IMR-90 (cell line): ENCODE data around the gene FANK1. TPM values are rescaled to one million over a fixed set of nuclear protein-coding genes. Genes with fewer than 3 reads are reported as not detected.

Experiments used
- ATAC-seq: fragments of 200-7000 bp; cut with Tn5 transposase; 2 replicates; pipeline ENCODE4 v1.9.1; 2020; ENCODE audit warnings: low read depth, mild to moderate bottlenecking, moderate library complexity
- BruUV-seq: library from RNA; stranded (reverse); fragments of 400-500 nt; replicated peaks from 2 replicates; lab custom pipeline; 2021; lab: Mats Ljungman, UMichigan
- CTCF ChIA-PET: fragments of 300-600 bp; formaldehyde crosslinking; extraction: SDS; loops from one replicate; lab custom pipeline; 2021; ENCODE audit warnings: antibody characterized with exemption; lab: Yijun Ruan, JAX
- POLR2A ChIA-PET: fragments of 300-600 bp; sonication (Branson Sonifier 250); formaldehyde crosslinking; loops from one replicate; lab custom pipeline; 2022; ENCODE audit warnings: antibody characterized with exemption; ENCODE audit not compliant: unreplicated experiment; lab: Charles Lee
- DNase-seq: peaks from one replicate; pipeline ENCODE4 v3.0.0; 2013
- H2AFZ ChIP-seq: replicated peaks from 2 replicates; pipeline ENCODE3; 2013; ENCODE audit warnings: low read length, mild to moderate bottlenecking; ENCODE audit not compliant: poor library complexity
- H2AK5ac ChIP-seq: 2 replicates; pipeline ENCODE4 v1.6.1; 2013; ENCODE audit warnings: low read depth, low read length, inconsistent platforms
- H2AK9ac ChIP-seq: replicated peaks from 2 replicates; pipeline ENCODE3; 2013; ENCODE audit warnings: mild to moderate bottlenecking, low read depth, low read length, moderate library complexity; ENCODE audit not compliant: poor library complexity
- H2BK120ac ChIP-seq: 2 replicates; pipeline ENCODE4 v1.6.1; 2013; ENCODE audit warnings: low read depth, low read length, inconsistent platforms
- H2BK15ac ChIP-seq: 3 replicates; pipeline ENCODE4 v1.6.1; 2013; ENCODE audit warnings: low read depth, low read length, inconsistent platforms
- H2BK20ac ChIP-seq: 2 replicates; pipeline ENCODE4 v1.6.1; 2013; ENCODE audit warnings: low read depth, mild to moderate bottlenecking, inconsistent platforms, low read length, moderate library complexity
- H2BK5ac ChIP-seq: 2 replicates; pipeline ENCODE4 v1.6.1; 2013; ENCODE audit warnings: mild to moderate bottlenecking, low read depth, low read length, inconsistent platforms; ENCODE audit not compliant: poor library complexity, severe bottlenecking
- H3K14ac ChIP-seq: replicated peaks from 2 replicates; pipeline ENCODE4 v1.6.1; 2013; ENCODE audit warnings: low read depth, low read length, inconsistent platforms
- H3K18ac ChIP-seq: 2 replicates; pipeline ENCODE4 v1.6.1; 2013; ENCODE audit warnings: low read depth, low read length, control low read depth
- H3K23ac ChIP-seq: 2 replicates; pipeline ENCODE4 v1.6.1; 2013; ENCODE audit warnings: low read depth, low read length, inconsistent platforms
- H3K27ac ChIP-seq: 2 replicates; pipeline ENCODE4 v1.5.1; 2013; ENCODE audit warnings: mild to moderate bottlenecking, control low read depth, low read length; ENCODE audit not compliant: insufficient read depth
- H3K27me3 ChIP-seq: 2 replicates; pipeline ENCODE4 v1.6.1; 2013; ENCODE audit warnings: low read length; ENCODE audit not compliant: control insufficient read depth, insufficient read depth
- H3K36me3 ChIP-seq: 2 replicates; pipeline ENCODE4 v1.6.1; 2013; ENCODE audit warnings: low read length, mixed read lengths; ENCODE audit not compliant: control insufficient read depth, insufficient read depth
- H3K4ac ChIP-seq: 2 replicates; pipeline ENCODE4 v1.6.1; 2013; ENCODE audit warnings: low read depth, low read length, inconsistent platforms
- H3K4me1 ChIP-seq: 2 replicates; pipeline ENCODE4 v1.6.1; 2013; ENCODE audit warnings: low read length, mixed read lengths; ENCODE audit not compliant: control insufficient read depth, insufficient read depth
- H3K4me2 ChIP-seq: 2 replicates; pipeline ENCODE4 v1.6.1; 2013; ENCODE audit warnings: low read depth, mild to moderate bottlenecking, control low read depth, low read length, moderate library complexity
- H3K4me3 ChIP-seq: 2 replicates; pipeline ENCODE4 v1.5.1; 2013; ENCODE audit warnings: low read depth, mild to moderate bottlenecking, control low read depth, low read length, moderate library complexity; ENCODE audit not compliant: insufficient read depth
- H3K56ac ChIP-seq: 2 replicates; pipeline ENCODE4 v1.6.1; 2013; ENCODE audit warnings: low read length, inconsistent platforms; ENCODE audit not compliant: insufficient read depth; ENCODE audit errors: extremely low read depth
- H3K79me1 ChIP-seq, 2 experiments: 2 replicates each; pipeline ENCODE4 v1.6.1; 2013; ENCODE audit warnings: low read length in 2 of 2, inconsistent platforms in 1 of 2, low read depth in 1 of 2
- H3K9ac ChIP-seq: 2 replicates; pipeline ENCODE4 v1.6.1; 2013; ENCODE audit warnings: low read depth, low read length, control low read depth
- H3K9me1 ChIP-seq: 2 replicates; pipeline ENCODE4 v1.6.1; 2013; ENCODE audit warnings: low read length, inconsistent platforms; ENCODE audit not compliant: insufficient read depth
- H3K9me3 ChIP-seq: 2 replicates; pipeline ENCODE4 v1.6.1; 2013; ENCODE audit warnings: low read length; ENCODE audit not compliant: control insufficient read depth, insufficient read depth
- H4K20me1 ChIP-seq: 2 replicates; pipeline ENCODE4 v1.6.1; 2013; ENCODE audit warnings: low read length, inconsistent platforms; ENCODE audit not compliant: insufficient read depth
- H4K5ac ChIP-seq: 2 replicates; pipeline ENCODE4 v1.6.1; 2013; ENCODE audit warnings: mild to moderate bottlenecking, low read depth, low read length, control low read depth
- H4K8ac ChIP-seq, 2 experiments: 2 replicates each; pipeline ENCODE4 v1.6.1; 2013; ENCODE audit warnings: low read depth in 2 of 2, low read length in 2 of 2, control low read depth in 1 of 2, inconsistent platforms in 1 of 2
- H4K91ac ChIP-seq: 2 replicates; pipeline ENCODE4 v1.6.1; 2013; ENCODE audit warnings: low read depth, low read length, inconsistent platforms; ENCODE audit not compliant: insufficient read depth
- BHLHE40 ChIP-seq: fragments of 150-350 bp; IDR thresholded peaks from 2 replicates; pipeline ENCODE4 v1.6.1; 2016; ENCODE audit warnings: mild to moderate bottlenecking, low read depth, low read length
- CEBPB ChIP-seq: IDR thresholded peaks from 2 replicates; pipeline ENCODE4 v1.6.1; 2012; ENCODE audit warnings: low read depth, low read length, improper control_type of control experiment
- MXI1 ChIP-seq: IDR thresholded peaks from 2 replicates; pipeline ENCODE4 v1.6.1; 2012; ENCODE audit warnings: low read depth, mild to moderate bottlenecking, low read length, moderate library complexity, borderline replicate concordance
- NFE2L2 ChIP-seq: fragments of 150-350 bp; IDR thresholded peaks from 2 replicates; pipeline ENCODE4 v1.6.1; 2016; ENCODE audit warnings: low read depth, mild to moderate bottlenecking, low read length
- RCOR1 ChIP-seq: IDR thresholded peaks from 2 replicates; pipeline ENCODE4 v1.6.1; 2012; ENCODE audit warnings: mild to moderate bottlenecking, low read length, improper control_type of control experiment; ENCODE audit not compliant: insufficient replicate concordance
- SMC3 ChIP-seq: fragments of 150-350 bp; IDR thresholded peaks from 2 replicates; pipeline ENCODE4 v1.6.1; 2016; ENCODE audit warnings: low read depth, mild to moderate bottlenecking, antibody characterized with exemption, low read length, moderate library complexity
- WGBS, 2 experiments: methylation state at CpG; one replicate each; pipeline versions ENCODE4 v1.1.5 to v1.1.7; 2013; ENCODE audit warnings: missing lambda C conversion rate in 2 of 2; ENCODE audit not compliant: insufficient read length in 1 of 2; ENCODE audit errors: extremely low coverage in 2 of 2; 5-methylcytosine and 5-hydroxymethylcytosine counted together
- dilution Hi-C: fragments of 300-500 bp; cut with HindIII; formaldehyde crosslinking; loops from one replicate; pipeline ENCODE4 v1.14.3; 2018; ENCODE audit warnings: low sequenced_read_pairs; ENCODE audit not compliant: unreplicated experiment
- in situ Hi-C: fragments of 300-500 bp; cut with MboI; formaldehyde crosslinking; loops from 3 replicates; pipeline ENCODE4 v1.14.3; 2019; ENCODE audit warnings: low sequenced_read_pairs, inconsistent platforms, mixed read lengths
- intact Hi-C: fragments of 100-400 bp; cut with micrococcal nuclease; formaldehyde crosslinking; loops from 2 replicates; pipeline ENCODE4 v1.10.0; 2022
- polyA plus RNA-seq, 3 experiments: library from polyadenylated mRNA; depleted of rRNA; stranded (reverse); fragments of >200 nt; gene quantifications; 2 replicates each; pipeline ENCODE4 v1.2.3, GENCODE V29; 2012; ENCODE audit warnings: low replicate concordance in 1 of 3
- total RNA-seq: library from RNA; depleted of rRNA; stranded (reverse); fragments of >200 nt; gene quantifications from 2 replicates; pipeline ENCODE4 v1.2.3, GENCODE V29; 2012
- TF ChIP-seq, protein P1 (sequence below): conservative IDR thresholded peaks from 2 replicates; pipeline ENCODE4 v1.5.1; 2012; ENCODE audit warnings: mild to moderate bottlenecking, low read depth, low read length, improper control_type of control experiment

FANK1 gene
- total and polyA plus RNA-seq, 2 of the 4 experiments (the other 2 are of a cell fraction) = 0.90 to 2.2 TPM

DNA sequence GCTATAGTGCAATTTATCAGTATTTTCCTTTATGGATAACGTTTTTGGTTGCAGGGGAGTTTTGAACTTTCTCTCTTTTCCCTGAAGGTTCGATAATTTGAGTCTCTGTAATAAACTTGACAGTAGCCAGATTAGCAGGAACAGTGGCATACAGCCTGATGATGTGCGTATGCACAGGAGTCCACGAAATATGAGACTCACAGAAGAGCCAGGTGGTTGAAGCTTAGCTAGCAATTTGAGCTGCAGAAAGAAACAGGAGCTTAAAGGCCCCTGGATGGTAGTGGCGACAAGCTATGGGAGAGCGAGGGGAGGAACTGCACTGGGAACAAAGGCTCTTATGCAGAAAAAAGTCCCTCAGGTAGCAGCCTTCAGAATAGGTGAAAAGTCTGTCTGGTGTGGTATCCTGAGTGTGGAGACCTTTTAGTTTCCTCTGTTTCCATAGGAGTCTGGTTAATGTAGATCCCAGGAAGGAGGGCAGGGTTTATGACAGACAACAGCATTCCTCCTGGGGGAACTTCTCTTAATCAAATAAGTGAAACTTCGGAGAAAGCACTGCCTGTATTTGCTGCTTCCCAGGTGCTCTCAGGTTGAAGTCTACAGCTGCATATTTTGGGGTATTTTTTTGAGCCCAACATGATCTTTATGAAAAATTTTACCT lies 32.7 kb downstream of the FANK1 start:
- dilution Hi-C loops = no loop called here
- no peaks in the 10 kb centered on the region for H3K9me1 ChIP-seq
- H2BK120ac ChIP-seq = no peak overlapping the region
- H2BK15ac ChIP-seq = no peak overlapping the region
- POLR2A ChIA-PET = no interaction called here
- ATAC-seq (no peak), DNase-seq (no peak)
- H2AK9ac ChIP-seq = no peak overlapping the region
- no peaks in the 10 kb centered on the region for H3K36me3 ChIP-seq
- no peaks in the 10 kb centered on the region for H3K4me1 ChIP-seq
- in situ Hi-C loops = loop anchor here (25.0 kb wide), 1 partner anchor 808 kb away; no protein-coding TSS in a partner anchor
- no peak overlapping the region for H3K56ac ChIP-seq
- H3K4me3 ChIP-seq = no peak overlapping the region
- H3K14ac ChIP-seq = no peak overlapping the region
- CTCF ChIA-PET = no interaction called here
- no TSS peak for BruUV-seq
- no peak overlapping the region for H3K9ac ChIP-seq
- H3K23ac ChIP-seq = no peak overlapping the region
- H3K27ac ChIP-seq = no peak overlapping the region
- no peak overlapping the region for H4K91ac ChIP-seq
- H2BK5ac ChIP-seq = no peak overlapping the region
- H4K20me1 ChIP-seq = no peaks in the 10 kb centered on the region
- no peak overlapping the region for H3K4me2 ChIP-seq
- no peaks in the 10 kb centered on the region for H3K9me3 ChIP-seq
- H3K79me1 ChIP-seq = no peaks in the 10 kb centered on the region
- H2AFZ ChIP-seq = no peak overlapping the region
- no peak overlapping the region for H2AK5ac ChIP-seq
- H3K27me3 ChIP-seq = no peaks in the 10 kb centered on the region; the same call in 1 of the 2 replicates
- intact Hi-C loops = no loop called here
- no peak overlapping the region for H4K8ac ChIP-seq
- no peak overlapping the region for H3K18ac ChIP-seq
- no peak overlapping the region for H3K4ac ChIP-seq
- H4K5ac ChIP-seq = no peak overlapping the region
- H2BK20ac ChIP-seq = no peak overlapping the region
- 70% methylated on average over 5 of the region's 7 CpGs; no CpG with 5 or more reads in 1 of the 2 experiments for WGBS, 2 experiments
- TF ChIP-seq RCOR1 = no peak
- TF ChIP-seq NFE2L2 = no peak
- no peak for TF ChIP-seq CEBPB
- no peak for TF ChIP-seq SMC3
- TF ChIP-seq, protein P1, sequence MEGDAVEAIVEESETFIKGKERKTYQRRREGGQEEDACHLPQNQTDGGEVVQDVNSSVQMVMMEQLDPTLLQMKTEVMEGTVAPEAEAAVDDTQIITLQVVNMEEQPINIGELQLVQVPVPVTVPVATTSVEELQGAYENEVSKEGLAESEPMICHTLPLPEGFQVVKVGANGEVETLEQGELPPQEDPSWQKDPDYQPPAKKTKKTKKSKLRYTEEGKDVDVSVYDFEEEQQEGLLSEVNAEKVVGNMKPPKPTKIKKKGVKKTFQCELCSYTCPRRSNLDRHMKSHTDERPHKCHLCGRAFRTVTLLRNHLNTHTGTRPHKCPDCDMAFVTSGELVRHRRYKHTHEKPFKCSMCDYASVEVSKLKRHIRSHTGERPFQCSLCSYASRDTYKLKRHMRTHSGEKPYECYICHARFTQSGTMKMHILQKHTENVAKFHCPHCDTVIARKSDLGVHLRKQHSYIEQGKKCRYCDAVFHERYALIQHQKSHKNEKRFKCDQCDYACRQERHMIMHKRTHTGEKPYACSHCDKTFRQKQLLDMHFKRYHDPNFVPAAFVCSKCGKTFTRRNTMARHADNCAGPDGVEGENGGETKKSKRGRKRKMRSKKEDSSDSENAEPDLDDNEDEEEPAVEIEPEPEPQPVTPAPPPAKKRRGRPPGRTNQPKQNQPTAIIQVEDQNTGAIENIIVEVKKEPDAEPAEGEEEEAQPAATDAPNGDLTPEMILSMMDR = no peak
- TF ChIP-seq MXI1 = no peak
- TF ChIP-seq BHLHE40 = no peak
